NCI-H1417 (cell line): ENCODE data around the gene WASF1.
A peak's percentile ranks its signal among the peaks of the same experiment; 100 is the strongest.

ENCODE experiments used
- DNase-seq, 3 experiments: peaks; one replicate each; lab custom pipeline; 2025; lab: John Stamatoyannopoulos, UW

Gene WASF1

GRCh38 chr6:110179406-110180227, at the start of gene WASF1:
Gene WASF1 (minus strand): TSS chr6:110179670. CDS start chr6:110127601, 52,069 bp downstream.
- peak; percentile 97 to 99 (median 99) for DNase-seq

DNA sequence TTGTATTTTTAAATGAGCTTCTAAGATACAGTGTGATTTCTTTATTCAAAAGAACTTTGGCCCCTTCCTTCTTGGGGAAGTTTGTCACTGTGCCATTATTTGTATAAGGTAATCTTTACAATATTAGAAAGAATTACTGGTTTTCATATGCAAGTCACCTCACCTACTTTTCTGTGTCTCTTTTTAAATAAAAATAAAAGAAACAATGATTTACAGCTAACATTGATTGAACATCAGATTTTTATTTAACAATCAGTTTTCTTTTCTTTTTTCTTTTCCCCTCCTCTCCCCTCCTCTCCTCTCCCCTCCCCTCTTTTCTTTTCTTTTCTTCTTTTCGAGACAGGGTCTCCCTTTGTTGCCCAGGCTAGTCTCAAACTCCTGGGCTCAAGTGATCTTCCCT, 46.8 kb upstream of the WASF1 start:
- DNase-seq = no peak

GRCh38 chr6:110221738-110222137, 42.3 kb upstream of the WASF1 start:
- no peak for DNase-seq

GRCh38 chr6:110217266-110217665, 37.8 kb upstream of the WASF1 start:
- DNase-seq = no peak

DNA sequence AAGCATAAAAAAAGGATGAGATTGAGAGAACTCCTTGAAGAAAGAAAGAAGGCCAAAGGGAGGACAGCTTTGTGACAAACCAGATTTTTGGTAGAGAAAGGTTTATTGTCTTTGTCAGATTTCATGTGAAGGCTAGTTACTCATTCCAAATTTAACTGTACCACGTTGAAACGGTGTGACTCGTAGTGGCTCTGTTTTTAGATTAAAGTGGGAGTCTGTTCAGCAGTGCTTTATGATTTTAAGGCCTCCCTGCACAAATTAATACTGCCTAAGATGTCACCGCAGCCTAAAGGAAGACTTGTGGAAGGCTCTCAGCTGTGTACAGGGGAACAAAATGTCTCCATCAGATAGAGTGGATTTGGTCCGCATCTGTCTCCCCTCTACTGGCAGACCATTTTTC, 36.7 kb upstream of the WASF1 start:
- DNase-seq = no peak

- DNase-seq = no peak
Observed at GRCh38 chr6:110214338-110214737, 34.9 kb upstream of the WASF1 start.

GRCh38 chr6:110211753-110212152, 32.3 kb upstream of the WASF1 start:
- DNase-seq = no peak

- DNase-seq = peak in 1 of 3 experiments; percentile 3
Observed at GRCh38 chr6:110207652-110208051, 28.2 kb upstream of the WASF1 start.

GRCh38 chr6:110201151-110201884, 21.8 kb upstream of the WASF1 start:
- DNase-seq = no peak

DNA sequence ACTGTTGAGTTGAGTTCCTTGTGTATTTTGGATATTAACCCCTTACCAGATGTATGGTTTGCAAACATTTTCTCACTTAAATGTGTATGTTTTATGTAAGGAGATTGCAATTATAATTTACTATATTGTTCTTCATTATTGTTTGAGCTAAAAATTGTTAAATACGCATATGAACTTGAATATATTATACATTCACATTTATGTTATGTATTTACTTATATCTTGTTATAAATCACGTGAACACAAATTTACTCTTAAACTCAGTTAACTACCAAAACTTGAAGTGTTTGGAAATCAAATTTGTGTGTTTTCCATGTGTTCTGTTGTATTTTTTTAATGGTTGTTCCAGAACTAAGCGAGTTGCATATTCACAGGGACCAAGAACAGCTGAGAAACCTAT, 19.1 kb upstream of the WASF1 start:
- DNase-seq = no peak

- no peak for DNase-seq
Observed at GRCh38 chr6:110196874-110197273, 17.4 kb upstream of the WASF1 start.

DNA sequence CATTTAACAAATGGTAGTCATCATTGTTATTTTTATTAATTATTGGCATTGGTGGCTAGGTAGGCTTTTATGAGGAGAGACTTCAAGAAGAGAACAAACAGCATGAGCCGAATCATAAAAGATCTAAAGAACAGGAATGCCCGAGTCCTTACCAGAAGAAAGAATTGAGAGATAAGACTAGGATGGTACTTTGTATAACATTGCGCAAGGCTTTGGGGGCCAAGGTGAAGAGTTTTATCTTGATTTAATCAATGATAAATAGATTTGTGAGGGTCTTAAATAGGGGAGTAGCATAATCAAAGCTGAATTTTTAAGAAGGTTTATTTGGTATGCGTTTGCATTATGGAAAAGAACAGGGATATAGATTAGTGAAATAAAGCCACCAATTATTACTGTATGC, 16.2 kb upstream of the WASF1 start:
- no peak for DNase-seq

GRCh38 chr6:110191477-110191876, 12.0 kb upstream of the WASF1 start:
- DNase-seq = no peak

DNA sequence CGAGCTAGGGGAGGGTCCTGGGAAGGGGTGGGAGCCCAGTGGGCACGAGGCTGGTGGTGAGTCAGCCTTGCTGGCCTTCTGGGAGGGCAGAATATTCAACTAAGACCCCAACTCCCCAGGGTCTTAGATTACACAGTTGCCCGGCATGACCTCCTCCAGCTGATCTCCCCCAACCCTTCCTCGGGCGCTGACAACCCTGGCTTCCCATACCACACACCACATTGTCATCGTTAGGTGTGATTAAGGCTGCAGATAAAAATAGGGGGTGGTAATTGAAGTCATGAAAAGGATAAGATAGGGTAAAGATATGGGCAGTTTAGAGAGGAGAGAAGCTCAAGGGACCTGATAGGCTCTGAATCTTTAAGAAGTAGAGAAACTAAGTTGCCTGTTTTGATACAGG, 11.3 kb upstream of the WASF1 start:
- no peak for DNase-seq

DNA sequence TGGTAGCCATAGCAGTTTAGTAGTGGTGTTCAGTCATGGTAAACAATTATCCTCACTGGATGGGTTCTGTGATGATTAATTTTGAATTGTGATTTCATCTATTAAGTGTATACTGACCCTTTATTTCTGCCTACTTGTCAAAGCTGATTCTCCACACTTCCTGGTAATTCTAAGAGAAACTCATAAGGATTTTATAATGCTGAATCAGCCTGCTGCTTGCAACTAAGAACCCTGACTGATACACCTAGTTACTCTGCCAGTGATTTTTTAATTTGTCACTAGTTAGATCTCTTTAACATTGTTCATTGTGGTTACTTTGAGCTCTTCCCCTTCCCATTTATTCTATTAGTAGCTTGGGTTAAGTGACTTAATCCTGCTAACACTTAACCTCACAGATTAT, 9.3 kb upstream of the WASF1 start:
- DNase-seq = no peak

GRCh38 chr6:110185879-110186278, 6.4 kb upstream of the WASF1 start:
- DNase-seq = no peak

DNA sequence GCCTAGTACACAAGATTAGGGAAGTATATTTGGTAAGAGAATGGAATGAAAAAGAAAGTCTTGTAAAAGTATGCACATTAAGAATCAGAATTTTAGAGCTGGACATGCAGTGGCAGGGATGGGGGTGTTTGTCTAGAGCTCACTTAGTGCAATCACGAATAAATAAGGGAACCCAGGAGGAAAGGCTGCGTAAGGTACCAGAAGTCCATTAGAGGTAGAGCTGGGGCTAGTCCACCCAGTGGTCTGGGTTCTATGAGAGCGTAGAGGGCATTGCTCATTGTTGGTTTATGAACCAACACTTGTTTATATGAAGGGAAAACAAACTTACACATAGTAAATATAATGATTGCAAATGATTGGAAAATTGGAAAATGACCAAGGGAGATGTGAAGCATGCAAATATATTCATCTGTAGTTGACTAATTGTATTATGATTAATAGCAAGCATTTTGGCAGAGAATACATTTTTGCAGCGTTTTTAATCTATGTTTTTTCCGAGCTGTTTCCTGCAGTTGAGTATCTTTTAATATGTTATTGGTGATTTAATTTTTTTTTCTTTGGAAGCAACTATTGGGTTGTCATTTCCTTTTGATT, 3.9 kb upstream of the WASF1 start:
- no peak for DNase-seq

DNA sequence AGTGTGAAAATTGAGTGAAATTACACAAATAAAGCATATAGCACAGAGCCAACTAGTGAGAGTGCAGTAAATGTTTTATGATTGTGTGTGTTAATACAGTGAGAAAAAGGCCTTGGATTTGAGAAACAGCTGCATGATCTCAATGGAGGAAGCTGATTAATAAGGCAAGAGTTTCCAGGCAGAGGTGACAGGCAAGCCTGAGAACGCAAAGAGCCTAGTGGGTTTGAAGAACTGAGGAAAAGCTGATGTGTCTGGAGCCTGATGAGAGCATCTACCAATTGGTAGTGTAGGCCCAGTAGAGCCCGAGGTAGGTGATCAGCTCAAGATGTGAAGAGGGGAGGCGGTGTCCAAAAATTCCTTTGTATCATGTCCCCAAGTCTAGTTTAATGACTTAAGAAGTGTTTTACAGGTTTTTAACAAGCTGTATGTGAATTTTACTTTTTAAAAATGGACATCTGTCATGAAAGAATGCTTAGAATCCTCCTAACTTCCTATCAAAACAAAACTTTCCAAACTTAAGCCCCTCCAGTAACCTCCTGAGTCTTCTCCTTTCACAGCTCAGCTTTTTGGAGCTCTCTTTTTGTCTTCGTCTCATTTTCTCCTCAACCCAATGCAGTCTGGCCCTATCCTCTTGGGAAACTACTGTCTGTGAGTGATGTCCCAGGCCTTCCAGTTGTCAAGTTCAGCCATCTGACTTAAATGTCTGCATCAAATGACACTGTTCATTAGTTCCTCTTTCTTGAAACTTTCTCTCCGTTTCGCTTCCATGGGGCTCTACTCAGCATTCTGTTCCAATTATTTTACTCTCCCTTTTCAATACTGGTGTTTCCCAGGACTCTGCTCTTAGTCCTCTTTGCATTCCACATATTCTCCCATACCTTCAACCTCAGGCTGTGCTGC, 1.9 kb upstream of the WASF1 start:
- DNase-seq = no peak

- DNase-seq = peak in 1 of 3 experiments; percentile 84
Observed at GRCh38 chr6:110180228-110181008, 948 bp upstream of the WASF1 start, which contains the start of gene CDC40. Gene CDC40 (plus strand): TSS chr6:110180427. CDS start chr6:110180445, 18 bp downstream.

DNA sequence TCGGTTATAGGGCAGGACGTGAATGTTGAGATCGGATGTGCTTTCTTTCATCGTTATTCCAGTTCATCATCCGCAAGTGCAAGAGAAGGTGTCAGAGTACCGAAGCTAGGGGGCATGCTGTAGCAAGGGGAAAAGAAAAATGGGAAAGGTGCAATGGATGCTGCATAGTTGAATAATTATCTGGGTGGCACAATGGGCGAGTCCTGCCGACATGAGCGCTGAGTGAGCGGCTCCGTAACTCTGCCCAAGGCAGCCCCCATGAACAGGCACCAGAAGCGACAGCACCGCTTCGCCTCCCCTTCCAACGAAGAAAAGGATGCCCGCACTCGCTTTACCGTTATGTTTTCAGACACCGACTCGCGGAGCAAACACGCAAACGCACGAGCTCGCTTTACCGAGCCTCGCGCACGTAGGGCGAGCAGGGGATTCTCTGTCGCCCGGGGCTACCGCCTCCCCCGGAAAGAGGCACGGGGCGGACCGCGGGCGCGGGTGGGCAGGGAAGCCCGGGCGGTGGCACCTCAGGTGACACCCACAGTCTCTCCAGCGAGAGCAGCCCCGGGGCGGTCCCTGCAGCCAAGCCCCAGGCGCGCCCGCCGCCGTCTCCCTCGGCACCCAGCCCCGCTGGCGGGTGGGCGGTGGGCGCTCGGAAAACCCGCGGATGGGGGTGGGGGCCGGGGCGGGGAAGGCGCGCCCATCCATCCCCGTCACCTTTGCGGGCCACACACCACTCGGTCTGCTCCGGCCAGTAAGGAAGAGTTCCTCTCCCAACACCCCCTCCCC, 654 bp downstream of the WASF1 start:
- DNase-seq = peak; percentile 72 to 92 (median 84)
